Thoracic aorta (tissue), 2 donors: ENCODE measurements around the gene LYSMD2. TPM values are rescaled to one million over a fixed set of nuclear protein-coding genes. Genes with fewer than 3 reads are reported as not detected.

Source experiments
- ATAC-seq: fragments of 150-250 bp; one replicate; pipeline ENCODE4 v1.8.0; 2017; ENCODE audit warnings: low read depth; ENCODE audit not compliant: insufficient number of reproducible peaks, low FRiP score
- DNase-seq: peaks from one replicate; pipeline ENCODE4 v3.0.0-alpha.2; 2020; ENCODE audit warnings: low spot score
- H3K27ac ChIP-seq, 2 donors: fragments of 200-600 bp; sonication (generic); 1 replicate in 1 of 2; 2 replicates in 1 of 2; pipeline ENCODE4 v1.5.1; 2016; ENCODE audit warnings: mild to moderate bottlenecking in 2 of 2, moderate library complexity in 2 of 2
- H3K27me3 ChIP-seq: fragments of 200-600 bp; sonication (generic); replicated peaks from 2 replicates; pipeline ENCODE4 v1.6.0; 2016; ENCODE audit warnings: mild to moderate bottlenecking; ENCODE audit not compliant: insufficient read depth
- H3K36me3 ChIP-seq: fragments of 200-600 bp; sonication (generic); one replicate; pipeline ENCODE4 v1.5.1; 2016
- H3K4me1 ChIP-seq, 2 donors: fragments of 200-600 bp; sonication (generic); 1 replicate in 1 of 2; 2 replicates in 1 of 2; pipeline versions ENCODE4 v1.5.1 to v1.6.0; 2016; ENCODE audit warnings: low read depth in 2 of 2, mild to moderate bottlenecking in 1 of 2; ENCODE audit not compliant: control insufficient read depth in 1 of 2
- H3K4me3 ChIP-seq: fragments of 200-600 bp; sonication (generic); 2 replicates; pipeline ENCODE4 v1.5.1; 2016; ENCODE audit warnings: mild to moderate bottlenecking
- H3K9me3 ChIP-seq: fragments of 200-600 bp; sonication (generic); 2 replicates; pipeline ENCODE4 v1.5.1; 2016
- CTCF ChIP-seq: fragments of 200-600 bp; sonication (generic); IDR thresholded peaks from one replicate; pipeline ENCODE4 v1.5.1; 2019; ENCODE audit warnings: antibody characterized with exemption
- total RNA-seq, 2 donors: library from RNA; depleted of rRNA; stranded (reverse); fragments of >200 nt; gene quantifications; one replicate each; pipeline versions ENCODE4 v1.1.0 to v1.2.3, GENCODE V29; 2016

The LYSMD2 gene
- total RNA-seq, 2 donors from 2014 or later = 16.8 to 21.8 TPM

DNA sequence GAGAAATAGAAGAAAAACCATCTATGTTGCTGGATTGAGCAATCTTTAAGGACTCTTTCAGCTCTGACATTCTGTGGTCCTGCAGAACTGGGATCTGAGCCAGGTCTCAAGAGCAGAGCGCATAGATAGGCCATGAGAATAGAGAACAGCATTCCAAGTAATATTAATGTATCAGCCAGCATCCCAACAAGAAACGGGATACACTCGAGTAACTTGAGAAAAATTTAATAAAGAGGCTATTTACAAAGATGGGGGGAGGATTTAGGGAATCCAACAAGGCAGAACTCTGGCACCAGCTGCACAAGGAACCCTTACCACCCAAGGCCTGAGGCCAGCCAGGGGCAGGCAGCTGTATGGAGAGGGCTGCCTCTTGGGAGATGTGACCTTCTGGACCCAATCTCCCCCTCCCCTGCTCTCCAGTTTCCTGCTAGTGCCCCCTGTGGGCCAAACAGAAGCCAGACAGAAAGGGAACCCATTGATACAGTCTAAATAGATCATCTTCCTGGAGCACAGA, 22.2 kb upstream of the LYSMD2 start:
- TF ChIP-seq CTCF = no peak
- H3K4me3 ChIP-seq = no peak overlapping the region
- H3K27me3 ChIP-seq = no peaks in the 10 kb centered on the region
- H3K9me3 ChIP-seq = no peaks in the 10 kb centered on the region
- H3K4me1 ChIP-seq = no peaks in the 10 kb centered on the region
- no peaks in the 10 kb centered on the region for H3K36me3 ChIP-seq
- no peak for DNase-seq
- no peak overlapping the region for H3K27ac ChIP-seq
- ATAC-seq = no peak

- DNase-seq (no peak), ATAC-seq (no peak)
- no peaks in the 10 kb centered on the region for H3K27me3 ChIP-seq
- no peak overlapping the region for H3K4me3 ChIP-seq
- no peak overlapping the region for H3K27ac ChIP-seq
- H3K4me1 ChIP-seq = no peaks in the 10 kb centered on the region
- H3K9me3 ChIP-seq = no peaks in the 10 kb centered on the region
- H3K36me3 ChIP-seq = no peaks in the 10 kb centered on the region
- TF ChIP-seq CTCF = no peak
Observed at GRCh38 chr15:51758645-51759044, 21.2 kb upstream of the LYSMD2 start.

DNA sequence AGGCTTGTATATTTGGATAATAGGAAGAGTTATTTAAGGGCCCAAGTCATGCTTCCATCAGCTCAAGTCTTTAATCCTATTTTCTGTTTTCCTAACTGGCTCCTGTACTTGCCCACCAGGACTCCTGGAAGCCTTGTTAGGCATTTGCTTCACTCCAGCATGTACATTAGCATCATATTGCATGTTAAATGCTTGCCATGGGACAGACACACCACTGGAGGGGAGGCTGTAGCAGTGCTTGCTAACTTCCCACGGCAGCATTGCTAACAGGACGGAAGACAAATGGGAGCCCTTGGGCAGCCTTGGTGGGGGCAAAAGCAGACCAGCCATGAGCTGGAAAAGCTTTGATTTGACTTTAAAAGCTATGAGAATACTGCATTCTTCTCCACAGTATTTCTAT, 20.0 kb upstream of the LYSMD2 start:
- no peaks in the 10 kb centered on the region for H3K27me3 ChIP-seq
- no peak overlapping the region for H3K4me3 ChIP-seq
- no peak for TF ChIP-seq CTCF
- ATAC-seq = no peak
- no peaks in the 10 kb centered on the region for H3K9me3 ChIP-seq
- no peak overlapping the region for H3K27ac ChIP-seq
- DNase-seq = no peak
- H3K4me1 ChIP-seq = peaks cover 4 to 5% of the 10 kb centered on the region in 2 donors
- H3K36me3 ChIP-seq = no peaks in the 10 kb centered on the region

GRCh38 chr15:51756482-51756881, 19.0 kb upstream of the LYSMD2 start:
- no peak for TF ChIP-seq CTCF
- Histone ChIP-seq H3K9me3 (no peaks in the 10 kb centered on the region), H3K27me3 (no peaks in the 10 kb centered on the region), H3K4me1 (peaks cover 7 to 9% of the 10 kb centered on the region in 2 donors), H3K27ac (no peak overlapping the region), H3K4me3 (no peak overlapping the region), H3K36me3 (no peaks in the 10 kb centered on the region)
- DNase-seq (no peak), ATAC-seq (no peak)

DNA sequence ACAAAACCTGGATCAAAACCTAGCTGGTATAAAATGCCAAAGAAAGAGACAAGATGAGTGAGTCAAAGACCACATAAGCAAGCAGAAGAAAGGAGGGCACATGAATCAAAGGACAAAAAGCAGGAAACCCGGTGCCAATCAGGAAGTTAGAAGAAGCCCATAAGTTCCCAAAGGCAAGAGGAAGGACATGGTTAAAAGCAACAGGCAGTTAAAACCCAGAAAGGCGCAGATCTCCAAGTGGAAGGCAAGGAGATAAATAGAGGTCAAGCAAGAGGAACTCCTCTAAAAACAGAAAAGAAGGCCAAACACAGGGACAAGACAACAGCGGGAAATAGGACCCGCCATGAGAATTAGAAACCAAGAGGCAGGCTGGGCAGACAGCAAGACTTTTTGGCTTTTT, 18.3 kb upstream of the LYSMD2 start:
- H3K4me3 ChIP-seq = no peak overlapping the region
- H3K9me3 ChIP-seq = no peaks in the 10 kb centered on the region
- DNase-seq (no peak), ATAC-seq (no peak)
- H3K36me3 ChIP-seq = no peaks in the 10 kb centered on the region
- H3K27ac ChIP-seq = no peak overlapping the region
- peaks cover 7 to 13% of the 10 kb centered on the region in 2 donors for H3K4me1 ChIP-seq
- H3K27me3 ChIP-seq = no peaks in the 10 kb centered on the region
- TF ChIP-seq CTCF = no peak
